Activated B cell treated with CpG ODN at 0.5 μM for 24 hours (primary cell): ENCODE measurements around the gene SV2B. TPM values are rescaled to one million over a fixed set of nuclear protein-coding genes. Genes with fewer than 3 reads are reported as not detected.

Source experiments
- ATAC-seq: fragments of 200-7000 bp; cut with Tn5 transposase; one replicate; pipeline ENCODE4 v1.10.0; 2021; ENCODE audit warnings: low read depth, mild to moderate bottlenecking, moderate library complexity
- CTCF ChIA-PET: fragments of 350-600 bp; sonication (Branson Sonifier 250); formaldehyde crosslinking; loops from one replicate; lab custom pipeline; 2021; ENCODE audit warnings: antibody characterized with exemption; lab: Charles Lee
- POLR2A ChIA-PET: fragments of 350-600 bp; sonication (Branson Sonifier 250); formaldehyde crosslinking; loops from one replicate; lab custom pipeline; 2021; ENCODE audit warnings: antibody characterized with exemption; lab: Charles Lee
- DNase-seq: peaks from one replicate; pipeline ENCODE4 v3.0.0; 2022
- H3K27ac Mint-ChIP-seq: one replicate; pipeline ENCODE4 v1.8.0; 2020; ENCODE audit warnings: mixed read lengths
- H3K27me3 Mint-ChIP-seq: one replicate; pipeline ENCODE4 v1.8.0; 2021; ENCODE audit warnings: mixed read lengths
- H3K36me3 Mint-ChIP-seq: one replicate; pipeline ENCODE4 v1.8.0; 2021; ENCODE audit warnings: low read depth, mixed read lengths
- H3K4me1 Mint-ChIP-seq: one replicate; pipeline ENCODE4 v1.8.0; 2021; ENCODE audit warnings: mixed read lengths
- H3K4me3 Mint-ChIP-seq: one replicate; pipeline ENCODE4 v1.8.0; 2020; ENCODE audit warnings: mild to moderate bottlenecking, mixed read lengths
- H3K9me3 Mint-ChIP-seq: one replicate; pipeline ENCODE4 v1.8.0; 2020; ENCODE audit warnings: mixed read lengths
- CTCF ChIP-seq: fragments of 200-600 bp; IDR thresholded peaks from one replicate; pipeline ENCODE4 v1.8.0; 2022; ENCODE audit warnings: antibody characterized with exemption, mild to moderate bottlenecking
- intact Hi-C: fragments of 100-400 bp; cut with micrococcal nuclease; formaldehyde crosslinking; loops from one replicate; pipeline ENCODE4 v1.15.1; 2024
- total RNA-seq: library from RNA; stranded (reverse); gene quantifications from 2 replicates; pipeline ENCODE4 v1.2.3, GENCODE V29; 2022

Gene SV2B
- total RNA-seq, 1 donor from 2014 or later: not detected

GRCh38 chr15:91235376-91235775 lies 135.3 kb downstream of the SV2B start:
- CTCF ChIA-PET: no interaction called here
- POLR2A ChIA-PET: no interaction called here
- no peak for ATAC-seq
- H3K27me3 Mint-ChIP-seq: peaks cover 26% of the 10 kb centered on the region
- H3K4me3 Mint-ChIP-seq: no peak overlapping the region
- H3K27ac Mint-ChIP-seq: no peak overlapping the region
- H3K4me1 Mint-ChIP-seq: no peaks in the 10 kb centered on the region
- no peak for TF ChIP-seq CTCF
- intact Hi-C loops: no loop called here
- no peaks in the 10 kb centered on the region for H3K36me3 Mint-ChIP-seq
- H3K9me3 Mint-ChIP-seq: no peaks in the 10 kb centered on the region
- DNase-seq: no peak

GRCh38 chr15:91237445-91237844 lies 137.4 kb downstream of the SV2B start:
- ChIA-PET POLR2A (no interaction called here), CTCF (no interaction called here)
- H3K27me3 Mint-ChIP-seq: peaks cover 26% of the 10 kb centered on the region
- H3K4me1 Mint-ChIP-seq: no peaks in the 10 kb centered on the region
- TF ChIP-seq CTCF: no peak
- H3K36me3 Mint-ChIP-seq: no peaks in the 10 kb centered on the region
- no peak overlapping the region for H3K27ac Mint-ChIP-seq
- H3K4me3 Mint-ChIP-seq: no peak overlapping the region
- DNase-seq (no peak), ATAC-seq (no peak)
- H3K9me3 Mint-ChIP-seq: no peaks in the 10 kb centered on the region
- intact Hi-C loops: no loop called here

GRCh38 chr15:91238644-91239425 lies 138.8 kb downstream of the SV2B start:
- H3K4me3 Mint-ChIP-seq: no peak overlapping the region
- ChIA-PET CTCF (no interaction called here), POLR2A (no interaction called here)
- peaks cover 26% of the 10 kb centered on the region for H3K27me3 Mint-ChIP-seq
- intact Hi-C loops: no loop called here
- DNase-seq: no peak
- no peaks in the 10 kb centered on the region for H3K9me3 Mint-ChIP-seq
- H3K27ac Mint-ChIP-seq: no peak overlapping the region
- no peak for ATAC-seq
- H3K36me3 Mint-ChIP-seq: no peaks in the 10 kb centered on the region
- no peak for TF ChIP-seq CTCF
- no peaks in the 10 kb centered on the region for H3K4me1 Mint-ChIP-seq

DNA sequence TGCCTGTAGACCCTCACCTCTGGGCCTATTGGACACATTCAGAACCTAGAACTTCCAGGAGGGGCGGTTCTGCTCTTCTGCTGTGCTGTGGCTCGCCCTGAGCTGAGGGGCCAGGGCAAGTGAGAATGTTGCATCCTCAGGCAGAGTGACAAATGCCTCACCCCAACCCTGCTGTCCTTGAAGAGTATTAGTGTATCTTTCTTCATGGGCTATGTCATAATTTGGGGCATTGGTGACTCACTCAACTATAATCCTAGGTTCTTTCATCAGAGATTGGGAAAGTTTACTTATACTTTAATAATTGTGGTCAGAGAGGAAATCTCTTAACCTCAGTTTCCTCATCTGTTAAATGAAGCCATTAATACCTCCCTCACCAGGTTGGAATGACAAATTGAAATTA lies 143.8 kb downstream of the SV2B start:
- ChIA-PET CTCF (no interaction called here), POLR2A (interaction anchor here (0.6 kb wide), 1 partner anchor 61 kb away, joined by 4 read pairs; no protein-coding TSS in a partner anchor)
- intact Hi-C loops: loop anchor here (10.0 kb wide), 1 partner anchor 61 kb away; no protein-coding TSS in a partner anchor
- H3K4me1 Mint-ChIP-seq: no peaks in the 10 kb centered on the region
- no peak for TF ChIP-seq CTCF
- no peak for ATAC-seq
- peaks cover 8% of the 10 kb centered on the region for H3K27me3 Mint-ChIP-seq
- H3K27ac Mint-ChIP-seq: no peak overlapping the region
- no peaks in the 10 kb centered on the region for H3K36me3 Mint-ChIP-seq
- no peak overlapping the region for H3K4me3 Mint-ChIP-seq
- no peak for DNase-seq
- no peaks in the 10 kb centered on the region for H3K9me3 Mint-ChIP-seq

DNA sequence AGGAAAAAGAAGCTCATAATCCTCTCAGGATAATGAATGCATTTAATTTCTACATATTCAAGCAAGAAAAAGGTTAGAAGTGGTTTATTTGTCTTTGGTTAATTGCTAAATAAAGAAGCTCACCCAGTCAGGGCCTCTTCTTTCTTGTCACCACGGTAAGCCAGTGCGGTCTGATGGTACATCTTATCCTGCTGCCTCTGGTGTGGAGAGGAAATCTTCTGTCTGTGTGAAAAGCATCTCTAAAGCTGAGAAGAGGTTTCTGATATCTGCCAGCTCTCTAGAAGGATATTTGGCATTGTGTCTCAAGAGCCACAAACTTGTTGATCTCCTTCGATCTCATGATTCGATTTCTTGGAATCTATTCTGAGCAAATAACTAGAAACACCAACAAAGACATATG lies 144.9 kb downstream of the SV2B start:
- no peaks in the 10 kb centered on the region for H3K4me1 Mint-ChIP-seq
- TF ChIP-seq CTCF: no peak
- H3K27me3 Mint-ChIP-seq: peaks cover 4% of the 10 kb centered on the region
- H3K36me3 Mint-ChIP-seq: no peaks in the 10 kb centered on the region
- no peak overlapping the region for H3K27ac Mint-ChIP-seq
- ATAC-seq: no peak
- ChIA-PET CTCF (interaction anchor here (1.9 kb wide), 1 partner anchor 27 kb away, joined by 5 read pairs; no protein-coding TSS in a partner anchor), POLR2A (no interaction called here)
- DNase-seq: no peak
- no peaks in the 10 kb centered on the region for H3K9me3 Mint-ChIP-seq
- intact Hi-C loops: loop anchor here (10.0 kb wide), 1 partner anchor 60 kb away; no protein-coding TSS in a partner anchor
- no peak overlapping the region for H3K4me3 Mint-ChIP-seq
